NB4 (cell line): Measurements from ENCODE around the gene ZBP1.

ENCODE experiments used
- MYC ChIP-seq: IDR thresholded peaks from 2 replicates; pipeline ENCODE4 v1.6.1; 2011; ENCODE audit warnings: low read depth, low read length
- POLR2A ChIP-seq: IDR thresholded peaks from 2 replicates; pipeline ENCODE4 v1.6.1; 2011; ENCODE audit warnings: mild to moderate bottlenecking; ENCODE audit not compliant: insufficient read length; ENCODE audit errors: extremely low read depth
- TF ChIP-seq, protein P1 (sequence below): IDR thresholded peaks from one replicate; pipeline ENCODE4 v1.5.1; 2012; ENCODE audit warnings: low read depth, low read length
- TF ChIP-seq, protein P2 (sequence below): IDR thresholded peaks from 2 replicates; pipeline ENCODE4 v1.6.1; 2011; ENCODE audit warnings: low read depth, low read length

DNA sequence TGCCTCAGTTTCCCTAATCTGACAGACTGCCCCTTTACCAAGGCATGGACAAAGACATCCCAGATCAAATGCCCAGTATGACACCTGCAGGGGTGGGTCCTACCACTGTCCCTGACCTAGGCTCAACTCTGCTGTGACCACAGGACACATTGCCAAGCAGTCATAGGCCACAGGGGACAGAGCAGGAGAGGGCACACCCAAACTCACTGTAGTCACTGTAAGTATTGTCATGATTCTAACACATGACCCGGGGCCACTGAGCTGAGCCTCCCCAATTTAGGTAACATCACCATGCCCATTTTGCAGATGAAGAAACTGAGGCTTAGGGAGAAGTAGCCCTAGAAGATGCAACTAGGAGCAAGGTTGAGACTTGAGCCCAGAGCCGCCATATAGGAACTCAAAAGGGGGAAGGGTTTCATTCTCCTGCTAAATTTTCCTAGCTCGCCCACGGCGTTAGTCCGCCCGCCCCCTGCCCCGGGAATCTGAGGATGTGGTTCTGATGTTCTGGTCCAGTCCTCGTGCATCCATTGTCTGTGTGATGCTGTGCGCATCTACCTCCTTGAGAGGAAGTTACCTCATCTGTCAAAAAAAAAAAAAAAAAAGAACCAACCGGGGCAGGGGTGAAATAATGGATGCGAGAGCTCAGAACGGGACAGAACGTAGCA is 44.8 kb upstream of the ZBP1 start:
- TF ChIP-seq, protein P1, sequence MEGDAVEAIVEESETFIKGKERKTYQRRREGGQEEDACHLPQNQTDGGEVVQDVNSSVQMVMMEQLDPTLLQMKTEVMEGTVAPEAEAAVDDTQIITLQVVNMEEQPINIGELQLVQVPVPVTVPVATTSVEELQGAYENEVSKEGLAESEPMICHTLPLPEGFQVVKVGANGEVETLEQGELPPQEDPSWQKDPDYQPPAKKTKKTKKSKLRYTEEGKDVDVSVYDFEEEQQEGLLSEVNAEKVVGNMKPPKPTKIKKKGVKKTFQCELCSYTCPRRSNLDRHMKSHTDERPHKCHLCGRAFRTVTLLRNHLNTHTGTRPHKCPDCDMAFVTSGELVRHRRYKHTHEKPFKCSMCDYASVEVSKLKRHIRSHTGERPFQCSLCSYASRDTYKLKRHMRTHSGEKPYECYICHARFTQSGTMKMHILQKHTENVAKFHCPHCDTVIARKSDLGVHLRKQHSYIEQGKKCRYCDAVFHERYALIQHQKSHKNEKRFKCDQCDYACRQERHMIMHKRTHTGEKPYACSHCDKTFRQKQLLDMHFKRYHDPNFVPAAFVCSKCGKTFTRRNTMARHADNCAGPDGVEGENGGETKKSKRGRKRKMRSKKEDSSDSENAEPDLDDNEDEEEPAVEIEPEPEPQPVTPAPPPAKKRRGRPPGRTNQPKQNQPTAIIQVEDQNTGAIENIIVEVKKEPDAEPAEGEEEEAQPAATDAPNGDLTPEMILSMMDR, result no peak
- TF ChIP-seq POLR2A (no peak), MYC (no peak)
- TF ChIP-seq, protein P2, sequence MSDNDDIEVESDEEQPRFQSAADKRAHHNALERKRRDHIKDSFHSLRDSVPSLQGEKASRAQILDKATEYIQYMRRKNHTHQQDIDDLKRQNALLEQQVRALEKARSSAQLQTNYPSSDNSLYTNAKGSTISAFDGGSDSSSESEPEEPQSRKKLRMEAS, result no peak
